PFSK-1 (cell line): ENCODE measurements around the gene GLIS1.

Source experiments
- POLR2AphosphoS5 ChIP-seq: IDR thresholded peaks from 2 replicates; pipeline ENCODE4 v1.6.1; 2012; ENCODE audit warnings: low read depth, mild to moderate bottlenecking, control low read depth, low read length, moderate library complexity
- REST ChIP-seq, 2 experiments: IDR thresholded peaks; 2 replicates each; pipeline versions ENCODE4 v1.6.1 to v1.8.0; 2011 to 2012; ENCODE audit warnings: low read depth in 2 of 2, low read length in 2 of 2, control low read depth in 1 of 2, inconsistent platforms in 1 of 2, mild to moderate bottlenecking in 1 of 2, moderate library complexity in 1 of 2; ENCODE audit not compliant: insufficient read depth in 1 of 2
- SIN3A ChIP-seq: IDR thresholded peaks from 2 replicates; pipeline ENCODE4 v1.6.1; 2012; ENCODE audit warnings: mild to moderate bottlenecking, low read length, moderate library complexity, borderline replicate concordance; ENCODE audit not compliant: insufficient read depth
- TAF1 ChIP-seq: IDR thresholded peaks from 2 replicates; pipeline ENCODE4 v1.6.1; 2012; ENCODE audit warnings: low read length, control low read depth, borderline replicate concordance; ENCODE audit not compliant: insufficient read depth

GRCh38 chr1:53615101-53615500, 123.9 kb downstream of the GLIS1 start:
- no peak for TF ChIP-seq SIN3A
- TF ChIP-seq POLR2AphosphoS5: no peak
- TF ChIP-seq REST (IDR thresholded peaks at IDR 0.05; ENCODE audit: insufficient read depth in 1 of 2, low read depth in 2 of 2, low read length in 2 of 2): no peak
- no peak for TF ChIP-seq TAF1
